GM19025 (cell line): ENCODE results near the gene GJC3.
"Not testable (repeated sequence)": the region's sequence is repeated elsewhere in the genome, so short reads cannot be mapped to it uniquely, and the experiment has no call there.

ENCODE experiments used
- ATAC-seq: cut with Tn5 transposase; IDR thresholded peaks from one replicate; pipeline ENCODE4 v1.9.1; 2021; ENCODE audit warnings: mild to moderate bottlenecking, low read depth, moderate library complexity; ENCODE audit not compliant: unreplicated experiment

GJC3 gene

GRCh38 chr7:99928994-99929729, at the start of gene GJC3:
TSS of gene GJC3 (minus strand) at chr7:99929620. CDS start at chr7:99929620, 0 bp downstream.
- ATAC-seq, result no peak

GRCh38 chr7:99976626-99977025, 47.2 kb upstream of the GJC3 start:
- no peak for ATAC-seq

GRCh38 chr7:99975782-99976521, 46.5 kb upstream of the GJC3 start, which contains the start of gene AZGP1:
TSS of gene AZGP1 (minus strand) at chr7:99976031. CDS start at chr7:99976020, 11 bp downstream.
- no peak for ATAC-seq

- no peak for ATAC-seq
Measured at GRCh38 chr7:99974681-99975080, 45.3 kb upstream of the GJC3 start.

GRCh38 chr7:99973817-99974216, 44.4 kb upstream of the GJC3 start:
- not testable (repeated sequence) for ATAC-seq

GRCh38 chr7:99971242-99971641, 41.8 kb upstream of the GJC3 start:
- ATAC-seq, result no peak

- not testable (repeated sequence) for ATAC-seq
Measured at GRCh38 chr7:99969813-99970212, 40.4 kb upstream of the GJC3 start.

- ATAC-seq, result no peak
Measured at GRCh38 chr7:99969298-99969697, 39.9 kb upstream of the GJC3 start.

- ATAC-seq, result no peak
Measured at GRCh38 chr7:99958564-99959227, 29.3 kb upstream of the GJC3 start.

- no peak for ATAC-seq
Measured at GRCh38 chr7:99955247-99955646, 25.8 kb upstream of the GJC3 start.

- ATAC-seq, result not testable (repeated sequence)
Measured at GRCh38 chr7:99954643-99955042, 25.2 kb upstream of the GJC3 start.

- ATAC-seq, result no peak
Measured at GRCh38 chr7:99953649-99954048, 24.2 kb upstream of the GJC3 start.

- not testable (repeated sequence) for ATAC-seq
Measured at GRCh38 chr7:99952649-99953048, 23.2 kb upstream of the GJC3 start.

- ATAC-seq, result not testable (repeated sequence)
Measured at GRCh38 chr7:99950819-99951218, 21.4 kb upstream of the GJC3 start.

- no peak for ATAC-seq
Measured at GRCh38 chr7:99949645-99950228, 20.3 kb upstream of the GJC3 start.

- ATAC-seq, result no peak
Measured at GRCh38 chr7:99947608-99948007, 18.2 kb upstream of the GJC3 start.

GRCh38 chr7:99944497-99945070, 15.2 kb upstream of the GJC3 start:
- no peak for ATAC-seq

GRCh38 chr7:99943641-99944496, 14.4 kb upstream of the GJC3 start:
- ATAC-seq, result no peak

- no peak for ATAC-seq
Measured at GRCh38 chr7:99938296-99938695, 8.9 kb upstream of the GJC3 start.

- ATAC-seq, result not testable (repeated sequence)
Measured at GRCh38 chr7:99935009-99935408, 5.6 kb upstream of the GJC3 start.
